ENCODE data around the gene CD247.
"Not testable (repeated sequence)": the region's sequence is repeated elsewhere in the genome, so short reads cannot be mapped to it uniquely, and the experiment has no call there.

CD247 gene

GRCh38 chr1:167518331-167518700, at the start of gene CD247:
CD247 (minus strand) TSS chr1:167518529; CDS start chr1:167518465, 64 bp downstream.
- no peak for DNase-seq (ENCODE audit: low read depth)

GRCh38 chr1:167567663-167568062, 49.3 kb upstream of the CD247 start:
- DNase-seq (ENCODE audit: low read depth) = no peak

GRCh38 chr1:167566766-167567165, 48.4 kb upstream of the CD247 start:
- DNase-seq (ENCODE audit: low read depth) = no peak

GRCh38 chr1:167565922-167566321, 47.6 kb upstream of the CD247 start:
- no peak for DNase-seq (ENCODE audit: low read depth)

- DNase-seq (ENCODE audit: low read depth) = no peak
Observed at GRCh38 chr1:167564612-167565270, 46.4 kb upstream of the CD247 start.

GRCh38 chr1:167563579-167564246, 45.4 kb upstream of the CD247 start:
- DNase-seq (ENCODE audit: low read depth) = no peak

GRCh38 chr1:167562702-167563101, 44.4 kb upstream of the CD247 start:
- peak; percentile 41 for DNase-seq (ENCODE audit: low read depth)

- no peak for DNase-seq (ENCODE audit: low read depth)
Observed at GRCh38 chr1:167561753-167562152, 43.4 kb upstream of the CD247 start.

- DNase-seq (ENCODE audit: low read depth) = peak; percentile 60
Observed at GRCh38 chr1:167555971-167556714, 37.8 kb upstream of the CD247 start.

GRCh38 chr1:167555072-167555471, 36.7 kb upstream of the CD247 start:
- not testable (repeated sequence) for DNase-seq (ENCODE audit: low read depth)

- DNase-seq (ENCODE audit: low read depth) = no peak
Observed at GRCh38 chr1:167554028-167554779, 35.9 kb upstream of the CD247 start.

GRCh38 chr1:167553136-167554027, 35.1 kb upstream of the CD247 start, which contains the start of gene CREG1:
CREG1 (minus strand) TSS chr1:167553762.
- DNase-seq (ENCODE audit: low read depth) = peak; percentile 90

- DNase-seq (ENCODE audit: low read depth) = no peak
Observed at GRCh38 chr1:167551362-167551761, 33.0 kb upstream of the CD247 start.

- peak; percentile 81 for DNase-seq (ENCODE audit: low read depth)
Observed at GRCh38 chr1:167548059-167548932, 30.0 kb upstream of the CD247 start.

- no peak for DNase-seq (ENCODE audit: low read depth)
Observed at GRCh38 chr1:167546935-167547334, 28.6 kb upstream of the CD247 start.

- DNase-seq (ENCODE audit: low read depth) = no peak
Observed at GRCh38 chr1:167545349-167545748, 27.0 kb upstream of the CD247 start.

GRCh38 chr1:167544447-167545093, 26.2 kb upstream of the CD247 start:
- DNase-seq (ENCODE audit: low read depth) = no peak

GRCh38 chr1:167543199-167543990, 25.1 kb upstream of the CD247 start:
- no peak for DNase-seq (ENCODE audit: low read depth)

All from fibroblast of gingiva (primary cell).